ENCODE data around the gene IGF2BP1. TPM values are rescaled to one million over a fixed set of nuclear protein-coding genes. Genes with fewer than 3 reads are reported as not detected.

IGF2BP1 gene
- total and polyA plus RNA-seq, 3 donors from 2014 or later, result 10.4 to 19.9 (median 19.3) TPM

DNA sequence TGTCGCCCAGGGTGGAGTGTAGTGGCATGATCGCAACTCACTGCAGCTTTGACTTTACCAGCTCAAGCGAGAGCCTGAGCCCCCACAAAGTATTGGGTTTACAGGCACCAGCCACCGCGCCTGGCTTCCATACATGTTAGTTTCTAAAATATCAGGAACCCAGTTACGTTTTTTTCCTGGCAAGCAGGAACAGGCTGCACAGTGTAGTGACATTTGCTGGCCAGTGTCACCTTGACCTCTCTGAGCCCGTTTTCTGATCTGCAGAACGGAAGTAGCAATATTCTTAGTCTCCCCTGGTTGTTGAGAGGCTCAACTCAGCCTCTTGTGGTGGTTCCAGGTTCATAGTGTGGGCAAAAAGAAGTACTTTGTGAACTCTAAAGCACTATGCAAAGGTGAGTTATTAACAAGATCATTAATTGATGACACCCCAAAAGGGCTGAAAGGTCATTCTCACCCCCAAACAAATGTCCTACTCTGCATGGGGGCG lies 15.6 kb downstream of the IGF2BP1 start:
- 50 to 53% methylated on average over 8 to 9 of the region's 9 CpGs for WGBS, 2 donors
- H3K9me3 ChIP-seq, result no peaks in the 10 kb centered on the region
- no peak overlapping the region for H3K4me3 ChIP-seq
- no peaks in the 10 kb centered on the region for H3K4me1 ChIP-seq
- intact Hi-C loops (cut with DNase I; ENCODE audit: low total_unique reads), result no loop called here
- DNase-seq, result no peak
- TF ChIP-seq POLR2A (IDR thresholded peaks at IDR 0.05), result no peak
- TF ChIP-seq, protein P1, sequence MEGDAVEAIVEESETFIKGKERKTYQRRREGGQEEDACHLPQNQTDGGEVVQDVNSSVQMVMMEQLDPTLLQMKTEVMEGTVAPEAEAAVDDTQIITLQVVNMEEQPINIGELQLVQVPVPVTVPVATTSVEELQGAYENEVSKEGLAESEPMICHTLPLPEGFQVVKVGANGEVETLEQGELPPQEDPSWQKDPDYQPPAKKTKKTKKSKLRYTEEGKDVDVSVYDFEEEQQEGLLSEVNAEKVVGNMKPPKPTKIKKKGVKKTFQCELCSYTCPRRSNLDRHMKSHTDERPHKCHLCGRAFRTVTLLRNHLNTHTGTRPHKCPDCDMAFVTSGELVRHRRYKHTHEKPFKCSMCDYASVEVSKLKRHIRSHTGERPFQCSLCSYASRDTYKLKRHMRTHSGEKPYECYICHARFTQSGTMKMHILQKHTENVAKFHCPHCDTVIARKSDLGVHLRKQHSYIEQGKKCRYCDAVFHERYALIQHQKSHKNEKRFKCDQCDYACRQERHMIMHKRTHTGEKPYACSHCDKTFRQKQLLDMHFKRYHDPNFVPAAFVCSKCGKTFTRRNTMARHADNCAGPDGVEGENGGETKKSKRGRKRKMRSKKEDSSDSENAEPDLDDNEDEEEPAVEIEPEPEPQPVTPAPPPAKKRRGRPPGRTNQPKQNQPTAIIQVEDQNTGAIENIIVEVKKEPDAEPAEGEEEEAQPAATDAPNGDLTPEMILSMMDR (IDR thresholded peaks at IDR 0.05), result no peak
- no peaks in the 10 kb centered on the region for H3K36me3 ChIP-seq (ENCODE audit: low read depth, missing control alignments)
- no peak overlapping the region for H3K27ac ChIP-seq
- no peaks in the 10 kb centered on the region for H3K27me3 ChIP-seq

DNA sequence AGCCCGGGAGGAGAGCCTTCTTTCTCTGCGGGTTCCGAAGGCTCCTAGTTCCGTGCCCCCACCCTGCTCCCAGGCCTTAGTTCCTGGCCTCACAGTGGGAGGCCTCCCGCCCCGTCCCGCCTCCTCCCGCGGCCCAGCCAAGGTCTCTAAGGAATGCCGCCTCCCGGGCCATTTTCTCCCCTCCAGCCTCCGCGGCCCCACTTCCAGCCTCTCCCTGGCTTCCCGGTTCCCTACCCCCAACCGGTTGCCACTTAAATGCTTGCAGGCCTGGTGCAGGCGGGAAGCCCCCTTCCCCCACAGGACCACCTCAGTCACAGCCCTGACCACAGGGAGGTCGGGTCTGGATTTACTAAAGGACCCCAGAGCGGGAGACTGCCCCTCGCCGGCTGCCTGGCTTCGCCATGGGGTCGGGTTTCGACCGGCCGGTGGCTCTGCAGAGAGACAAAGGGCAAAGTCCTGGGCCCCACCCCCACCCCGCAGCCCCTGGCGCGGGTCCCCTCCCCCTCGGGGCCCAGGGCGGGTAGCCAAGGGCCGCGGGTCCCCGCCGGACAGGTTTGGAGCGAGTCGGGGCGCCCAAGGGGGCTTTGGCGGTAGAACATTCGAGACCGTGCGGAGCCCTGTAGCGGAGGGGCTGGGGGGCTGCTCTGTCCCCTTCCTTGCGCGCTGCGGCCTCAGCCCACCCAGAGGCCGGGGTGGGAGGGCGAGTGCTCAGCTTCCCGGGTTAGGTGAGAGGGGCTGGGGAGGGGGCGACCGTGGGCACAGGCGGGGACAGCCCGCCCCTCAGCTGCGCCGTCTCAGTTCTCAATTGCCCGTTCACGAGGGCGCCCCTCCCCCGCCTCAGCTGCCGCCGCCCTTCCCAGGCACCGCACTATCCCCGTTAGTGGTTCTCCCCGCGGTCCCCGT lies 16.4 kb downstream of the IGF2BP1 start:
- H3K36me3 ChIP-seq (ENCODE audit: low read depth, missing control alignments), result no peaks in the 10 kb centered on the region
- intact Hi-C loops (cut with DNase I; ENCODE audit: low total_unique reads), result no loop called here
- H3K4me1 ChIP-seq, result no peaks in the 10 kb centered on the region
- 16 to 22% methylated on average over 21 to 49 of the region's 65 CpGs for WGBS, 2 donors
- peak overlapping the region; percentile 24 to 56 for H3K27ac ChIP-seq
- H3K9me3 ChIP-seq, result no peaks in the 10 kb centered on the region
- peak; percentile 40 for DNase-seq
- H3K27me3 ChIP-seq, result no peaks in the 10 kb centered on the region
- TF ChIP-seq, protein P1 (IDR thresholded peaks at IDR 0.05), result no peak
- no peak for TF ChIP-seq POLR2A (IDR thresholded peaks at IDR 0.05)
- H3K4me3 ChIP-seq, result peak overlapping the region; percentile 40 to 52

DNA sequence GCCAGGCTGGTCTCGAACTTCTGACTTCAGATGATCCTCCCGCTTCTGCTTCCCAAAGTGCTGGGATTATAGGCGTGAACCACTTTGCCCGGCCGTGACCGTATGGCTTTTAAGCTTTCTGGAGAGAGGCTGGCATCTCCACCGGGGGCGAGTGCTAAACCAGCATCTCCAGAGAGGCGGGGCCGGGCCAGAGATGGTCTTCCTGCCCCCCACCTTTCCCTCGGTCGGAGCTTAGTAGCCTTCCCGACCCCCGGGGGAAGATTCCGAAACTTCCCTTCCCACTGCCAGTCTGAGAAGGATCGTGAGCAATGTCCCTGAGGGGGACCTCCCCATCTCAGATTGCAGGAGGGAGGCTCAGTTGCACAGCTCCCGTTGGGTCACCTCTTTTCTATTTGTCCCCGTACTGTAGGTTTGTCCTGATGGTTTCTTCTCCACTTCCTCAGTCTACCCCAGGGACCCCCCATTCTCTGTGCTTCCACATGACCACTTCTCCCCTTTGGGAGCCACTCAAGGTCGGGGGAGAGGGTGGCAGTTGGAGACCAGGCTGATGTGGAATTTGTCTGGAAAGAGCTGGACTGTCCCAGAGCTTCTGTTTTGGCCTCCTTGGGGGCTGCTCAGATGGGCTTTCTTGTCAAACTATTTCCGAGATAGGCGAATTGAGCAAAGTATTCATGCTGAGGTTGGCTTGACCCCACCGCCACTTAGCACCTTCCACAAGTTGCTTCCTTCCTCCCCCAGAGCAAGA lies 18.2 kb downstream of the IGF2BP1 start:
- WGBS, 2 donors, result 49 to 66% methylated on average over 9 to 22 of the region's 22 CpGs
- Histone ChIP-seq H3K9me3 (no peaks in the 10 kb centered on the region), H3K27ac (no peak overlapping the region), H3K36me3 (ENCODE audit: low read depth, missing control alignments) (no peaks in the 10 kb centered on the region), H3K4me3 (no peak overlapping the region), H3K27me3 (no peaks in the 10 kb centered on the region), H3K4me1 (no peaks in the 10 kb centered on the region)
- TF ChIP-seq, protein P1 (IDR thresholded peaks at IDR 0.05), result no peak
- TF ChIP-seq POLR2A (IDR thresholded peaks at IDR 0.05), result no peak
- intact Hi-C loops (cut with DNase I; ENCODE audit: low total_unique reads), result no loop called here
- no peak for DNase-seq

DNA sequence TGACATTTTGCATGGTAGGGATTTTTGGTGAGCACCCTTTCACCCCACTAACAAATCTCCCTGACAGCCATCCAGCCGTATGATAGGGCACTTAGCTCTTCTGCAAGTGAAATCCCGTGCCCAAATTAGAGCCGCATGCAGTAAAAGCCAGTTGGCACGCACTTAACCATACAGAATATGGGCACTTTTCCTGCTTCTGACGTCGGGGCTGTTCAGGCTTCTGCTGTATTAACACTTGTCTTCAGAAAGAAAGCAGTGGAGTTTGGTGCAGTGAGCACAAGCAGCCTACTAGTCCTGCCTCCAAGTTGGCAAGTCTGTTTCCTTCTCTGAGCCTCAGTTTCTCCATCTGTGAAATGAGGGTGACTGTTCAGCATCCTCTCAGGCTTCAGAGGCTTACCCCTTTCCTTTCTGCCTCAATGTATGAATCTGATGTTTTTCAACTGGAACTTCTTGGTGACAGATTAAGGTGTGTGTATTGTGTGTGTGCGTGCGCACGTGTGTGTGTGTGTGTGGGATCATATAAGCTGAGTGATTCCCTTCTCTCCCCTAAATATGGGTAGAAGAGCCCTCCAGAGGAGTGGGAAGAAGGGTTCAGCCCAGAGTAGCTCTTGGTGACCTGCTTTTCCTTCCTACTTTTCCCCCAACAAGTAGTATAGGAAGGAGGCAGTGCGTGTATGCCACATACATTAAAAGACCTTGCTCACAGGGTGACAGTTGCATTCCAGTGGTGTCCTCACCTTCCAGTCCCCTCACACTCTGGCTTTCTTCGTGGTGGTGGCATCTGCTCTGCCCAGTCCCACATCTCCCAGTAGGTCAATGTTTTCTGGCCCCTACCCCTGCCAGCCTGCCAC lies 19.0 kb downstream of the IGF2BP1 start:
- intact Hi-C loops (cut with DNase I; ENCODE audit: low total_unique reads), result no loop called here
- no peaks in the 10 kb centered on the region for H3K4me1 ChIP-seq
- H3K4me3 ChIP-seq, result no peak overlapping the region
- H3K27ac ChIP-seq, result no peak overlapping the region
- no peaks in the 10 kb centered on the region for H3K9me3 ChIP-seq
- no peak for DNase-seq
- no peaks in the 10 kb centered on the region for H3K36me3 ChIP-seq (ENCODE audit: low read depth, missing control alignments)
- TF ChIP-seq, protein P1 (IDR thresholded peaks at IDR 0.05), result no peak
- TF ChIP-seq POLR2A (IDR thresholded peaks at IDR 0.05), result no peak
- no peaks in the 10 kb centered on the region for H3K27me3 ChIP-seq
- WGBS, 2 donors, result 39 to 51% methylated on average over 11 of the region's 11 CpGs

All from testis (tissue), 3 donors.